Measurements from ENCODE around the gene PDLIM3. TPM values are rescaled to one million over a fixed set of nuclear protein-coding genes. Genes with fewer than 3 reads are reported as not detected.
A peak's percentile ranks its signal among the peaks of the same experiment; 100 is the strongest.
"Not testable (repeated sequence)": the region's sequence is repeated elsewhere in the genome, so short reads cannot be mapped to it uniquely, and the experiment has no call there.

PDLIM3 gene
- total RNA-seq, 2 donors from 2014 or later = 1.5 to 7.4 TPM

GRCh38 chr4:185524888-185525863 lies 10.1 kb downstream of the PDLIM3 start:
- H3K27ac Mint-ChIP-seq = no peak overlapping the region
- peaks cover 3% of the 10 kb centered on the region in 2 donors for H3K36me3 Mint-ChIP-seq (ENCODE audit: insufficient read depth in 2 of 2)
- H3K9me3 Mint-ChIP-seq = peaks cover 3% of the 10 kb centered on the region in 2 donors
- H3K27me3 Mint-ChIP-seq (ENCODE audit: low read depth) = peaks cover 20% of the 10 kb centered on the region
- no peak for ATAC-seq (replicated peaks in 1 of 2)
- no peaks in the 10 kb centered on the region for H3K4me1 Mint-ChIP-seq (ENCODE audit: low read depth)
- no peak overlapping the region for H3K4me3 Mint-ChIP-seq
- DNase-seq = no peak

- no peak for DNase-seq
- Mint-ChIP-seq H3K4me1 (ENCODE audit: low read depth) (no peaks in the 10 kb centered on the region), H3K36me3 (ENCODE audit: insufficient read depth in 2 of 2) (peaks cover 3% of the 10 kb centered on the region in 2 donors), H3K27ac (no peak overlapping the region), H3K4me3 (no peak overlapping the region), H3K9me3 (peaks cover 3% of the 10 kb centered on the region in 2 donors), H3K27me3 (ENCODE audit: low read depth) (peaks cover 16% of the 10 kb centered on the region)
- no peak for ATAC-seq (replicated peaks in 1 of 2)
Observed at GRCh38 chr4:185523862-185524261, 11.4 kb downstream of the PDLIM3 start.

GRCh38 chr4:185522451-185522850 lies 12.9 kb downstream of the PDLIM3 start:
- DNase-seq (no peak), ATAC-seq (replicated peaks in 1 of 2) (no peak)
- peaks cover 3% of the 10 kb centered on the region in 2 donors for H3K36me3 Mint-ChIP-seq (ENCODE audit: insufficient read depth in 2 of 2)
- no peaks in the 10 kb centered on the region for H3K4me1 Mint-ChIP-seq (ENCODE audit: low read depth)
- peaks cover 3% of the 10 kb centered on the region in 2 donors for H3K9me3 Mint-ChIP-seq
- no peak overlapping the region for H3K4me3 Mint-ChIP-seq
- no peak overlapping the region for H3K27ac Mint-ChIP-seq
- peaks cover 19% of the 10 kb centered on the region for H3K27me3 Mint-ChIP-seq (ENCODE audit: low read depth)

GRCh38 chr4:185520119-185520518 lies 15.2 kb downstream of the PDLIM3 start:
- Mint-ChIP-seq H3K4me1 (ENCODE audit: low read depth) (no peaks in the 10 kb centered on the region), H3K4me3 (no peak overlapping the region), H3K36me3 (ENCODE audit: insufficient read depth in 2 of 2) (no peaks in the 10 kb centered on the region), H3K27ac (no peak overlapping the region), H3K9me3 (no peaks in the 10 kb centered on the region), H3K27me3 (ENCODE audit: low read depth) (peaks cover 17% of the 10 kb centered on the region)
- no peak for ATAC-seq (replicated peaks in 1 of 2)
- DNase-seq = no peak

GRCh38 chr4:185518494-185518893 lies 16.8 kb downstream of the PDLIM3 start:
- H3K4me1 Mint-ChIP-seq (ENCODE audit: low read depth) = peaks cover 7% of the 10 kb centered on the region
- ATAC-seq (replicated peaks in 1 of 2) = no peak
- no peaks in the 10 kb centered on the region for H3K36me3 Mint-ChIP-seq (ENCODE audit: insufficient read depth in 2 of 2)
- DNase-seq = no peak
- peaks cover 27% of the 10 kb centered on the region for H3K27me3 Mint-ChIP-seq (ENCODE audit: low read depth)
- H3K4me3 Mint-ChIP-seq = no peak overlapping the region
- no peak overlapping the region for H3K27ac Mint-ChIP-seq
- no peaks in the 10 kb centered on the region for H3K9me3 Mint-ChIP-seq

- ATAC-seq (replicated peaks in 1 of 2) = no peak
- H3K4me1 Mint-ChIP-seq (ENCODE audit: low read depth) = peaks cover 11% of the 10 kb centered on the region
- no peak overlapping the region for H3K4me3 Mint-ChIP-seq
- H3K9me3 Mint-ChIP-seq = no peaks in the 10 kb centered on the region
- H3K27ac Mint-ChIP-seq = no peak overlapping the region
- H3K27me3 Mint-ChIP-seq (ENCODE audit: low read depth) = peaks cover 32% of the 10 kb centered on the region
- no peak for DNase-seq
- no peaks in the 10 kb centered on the region for H3K36me3 Mint-ChIP-seq (ENCODE audit: insufficient read depth in 2 of 2)
Observed at GRCh38 chr4:185518069-185518468, 17.2 kb downstream of the PDLIM3 start.

- Mint-ChIP-seq H3K9me3 (no peaks in the 10 kb centered on the region), H3K27ac (no peak overlapping the region), H3K27me3 (ENCODE audit: low read depth) (peaks cover 54% of the 10 kb centered on the region), H3K4me3 (no peak overlapping the region), H3K4me1 (ENCODE audit: low read depth) (peaks cover 16% of the 10 kb centered on the region), H3K36me3 (ENCODE audit: insufficient read depth in 2 of 2) (no peaks in the 10 kb centered on the region)
- no peak for DNase-seq
- no peak for ATAC-seq (replicated peaks in 1 of 2)
Observed at GRCh38 chr4:185515248-185515647, 20.1 kb downstream of the PDLIM3 start.

- ATAC-seq (replicated peaks in 1 of 2) = no peak
- no peaks in the 10 kb centered on the region for H3K9me3 Mint-ChIP-seq
- H3K4me1 Mint-ChIP-seq (ENCODE audit: low read depth) = peaks cover 16% of the 10 kb centered on the region
- no peak for DNase-seq
- no peaks in the 10 kb centered on the region for H3K36me3 Mint-ChIP-seq (ENCODE audit: insufficient read depth in 2 of 2)
- no peak overlapping the region for H3K4me3 Mint-ChIP-seq
- H3K27ac Mint-ChIP-seq = no peak overlapping the region
- peaks cover 57% of the 10 kb centered on the region for H3K27me3 Mint-ChIP-seq (ENCODE audit: low read depth)
Observed at GRCh38 chr4:185514182-185514697, 21.1 kb downstream of the PDLIM3 start.

- H3K9me3 Mint-ChIP-seq = no peaks in the 10 kb centered on the region
- H3K36me3 Mint-ChIP-seq (ENCODE audit: insufficient read depth in 2 of 2) = no peaks in the 10 kb centered on the region
- H3K4me1 Mint-ChIP-seq (ENCODE audit: low read depth) = peaks cover 16% of the 10 kb centered on the region
- H3K27ac Mint-ChIP-seq = no peak overlapping the region
- DNase-seq (no peak), ATAC-seq (replicated peaks in 1 of 2) (no peak)
- H3K27me3 Mint-ChIP-seq (ENCODE audit: low read depth) = peaks cover 57% of the 10 kb centered on the region
- peak overlapping the region in 1 of 2 donors; percentile 34 for H3K4me3 Mint-ChIP-seq
Observed at GRCh38 chr4:185513489-185514181, 21.7 kb downstream of the PDLIM3 start.

- Mint-ChIP-seq H3K27ac (no peak overlapping the region), H3K27me3 (ENCODE audit: low read depth) (peaks cover 67% of the 10 kb centered on the region), H3K36me3 (ENCODE audit: insufficient read depth in 2 of 2) (no peaks in the 10 kb centered on the region), H3K4me3 (no peak overlapping the region), H3K4me1 (ENCODE audit: low read depth) (peaks cover 16% of the 10 kb centered on the region), H3K9me3 (no peaks in the 10 kb centered on the region)
- ATAC-seq (replicated peaks in 1 of 2) (no peak), DNase-seq (no peak)
Observed at GRCh38 chr4:185512516-185512915, 22.8 kb downstream of the PDLIM3 start.

- not testable (repeated sequence) for H3K27ac Mint-ChIP-seq; DNase-seq; H3K36me3 Mint-ChIP-seq (ENCODE audit: insufficient read depth in 2 of 2); H3K9me3 Mint-ChIP-seq; ATAC-seq (replicated peaks in 1 of 2); H3K4me3 Mint-ChIP-seq
- H3K4me1 Mint-ChIP-seq (ENCODE audit: low read depth) = peaks cover 16% of the 10 kb centered on the region
- peaks cover 67% of the 10 kb centered on the region for H3K27me3 Mint-ChIP-seq (ENCODE audit: low read depth)
Observed at GRCh38 chr4:185511243-185511642, 24.1 kb downstream of the PDLIM3 start.

- Mint-ChIP-seq H3K4me1 (ENCODE audit: low read depth) (peaks cover 16% of the 10 kb centered on the region), H3K36me3 (ENCODE audit: insufficient read depth in 2 of 2) (no peaks in the 10 kb centered on the region), H3K27ac (no peak overlapping the region), H3K9me3 (no peaks in the 10 kb centered on the region), H3K27me3 (ENCODE audit: low read depth) (peaks cover 67% of the 10 kb centered on the region), H3K4me3 (no peak overlapping the region)
- ATAC-seq (replicated peaks in 1 of 2) (no peak), DNase-seq (no peak)
Observed at GRCh38 chr4:185510806-185511205, 24.5 kb downstream of the PDLIM3 start.

GRCh38 chr4:185508181-185508580 lies 27.1 kb downstream of the PDLIM3 start:
- no peak for ATAC-seq (replicated peaks in 1 of 2)
- no peak overlapping the region for H3K4me3 Mint-ChIP-seq
- DNase-seq = no peak
- H3K4me1 Mint-ChIP-seq (ENCODE audit: low read depth) = peaks cover 5% of the 10 kb centered on the region
- peaks cover 41% of the 10 kb centered on the region for H3K27me3 Mint-ChIP-seq (ENCODE audit: low read depth)
- H3K27ac Mint-ChIP-seq = no peak overlapping the region
- H3K9me3 Mint-ChIP-seq = no peaks in the 10 kb centered on the region
- no peaks in the 10 kb centered on the region for H3K36me3 Mint-ChIP-seq (ENCODE audit: insufficient read depth in 2 of 2)
